HG03521 (cell line): ENCODE results near the gene CLEC4G.
A peak's percentile ranks its signal among the peaks of the same experiment; 100 is the strongest.

Source experiments
- ATAC-seq: cut with Tn5 transposase; IDR thresholded peaks from one replicate; pipeline ENCODE4 v1.9.1; 2021; ENCODE audit warnings: mild to moderate bottlenecking, moderate library complexity; ENCODE audit not compliant: unreplicated experiment

CLEC4G gene

DNA sequence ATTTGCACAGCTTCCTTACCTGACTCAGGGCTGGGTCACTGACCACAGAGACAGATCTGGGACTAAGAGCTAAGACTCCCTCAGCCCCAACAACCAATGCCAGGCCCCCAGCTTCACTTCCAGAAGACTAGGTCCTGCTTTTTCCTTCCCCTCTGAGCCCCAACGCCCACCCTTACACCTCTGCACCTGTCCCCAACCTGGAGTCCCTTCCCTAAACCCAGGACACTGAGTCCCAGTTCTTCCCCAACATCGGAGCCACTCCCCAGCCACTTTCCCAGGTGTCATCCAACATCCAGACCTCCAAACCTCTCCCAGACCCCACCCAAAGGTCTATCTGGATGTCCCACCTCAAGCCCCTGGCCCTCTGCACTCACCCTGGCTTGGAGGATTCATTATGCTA is 32.9 kb downstream of the CLEC4G start:
- no peak for ATAC-seq

GRCh38 chr19:7698583-7698982 is 33.3 kb downstream of the CLEC4G start:
- no peak for ATAC-seq

DNA sequence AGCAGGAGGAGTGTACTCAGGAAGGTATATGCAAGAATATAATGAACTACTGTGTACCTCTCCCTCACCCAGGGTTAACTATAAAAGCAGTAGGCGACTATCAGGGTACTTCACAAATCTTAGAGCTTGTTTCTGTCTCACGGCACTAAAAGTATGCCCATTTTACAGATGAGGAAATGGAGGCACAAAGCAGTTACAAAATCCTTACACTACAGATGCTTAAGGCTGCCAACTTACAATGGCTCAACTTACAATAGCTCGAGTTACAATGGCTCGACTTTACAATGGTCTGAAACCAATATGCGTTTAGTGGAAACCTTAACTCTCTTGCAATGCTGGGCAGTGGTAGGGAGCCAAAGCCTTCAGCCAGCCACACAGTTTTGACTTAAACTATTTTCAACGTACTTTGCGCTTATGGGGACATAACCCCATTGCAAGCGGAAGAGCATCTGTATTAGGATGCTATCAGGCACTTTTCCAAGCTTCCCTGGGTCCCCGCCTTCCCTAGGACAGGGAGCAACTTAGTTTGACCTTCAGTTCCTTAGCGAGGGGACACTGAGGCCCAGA is 34.1 kb downstream of the CLEC4G start:
- ATAC-seq = no peak

- ATAC-seq = no peak
These were observed 37.4 kb downstream of the CLEC4G start for GRCh38 chr19:7694499-7694898.

- no peak for ATAC-seq
These were observed 39.4 kb downstream of the CLEC4G start for GRCh38 chr19:7692417-7693088.

- no peak for ATAC-seq
These were observed 40.4 kb downstream of the CLEC4G start for GRCh38 chr19:7691497-7691896.

DNA sequence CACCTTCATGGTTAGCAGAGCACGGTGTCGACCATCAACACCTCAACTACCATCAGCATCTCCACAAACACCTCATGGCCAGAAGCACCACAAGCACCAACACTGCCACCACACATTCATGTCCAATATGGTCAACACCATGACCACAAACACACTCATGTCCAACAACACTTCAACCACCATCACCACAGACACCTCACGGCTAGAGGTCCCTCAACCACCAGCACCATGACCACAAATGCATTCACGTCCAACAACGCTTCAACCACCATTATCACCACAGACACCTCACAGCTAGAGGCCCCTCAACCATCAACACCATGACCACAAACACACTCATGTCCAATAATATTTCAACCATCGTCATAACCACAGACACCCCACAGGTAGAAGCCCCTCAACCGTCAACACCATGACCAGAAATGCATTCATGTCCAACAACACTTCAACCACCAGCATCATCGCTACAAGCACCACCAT is 41.1 kb downstream of the CLEC4G start:
- no peak for ATAC-seq

- ATAC-seq = no peak
These were observed 42.7 kb downstream of the CLEC4G start for GRCh38 chr19:7689165-7689564.

GRCh38 chr19:7687177-7687576 is 44.7 kb downstream of the CLEC4G start:
- no peak for ATAC-seq

DNA sequence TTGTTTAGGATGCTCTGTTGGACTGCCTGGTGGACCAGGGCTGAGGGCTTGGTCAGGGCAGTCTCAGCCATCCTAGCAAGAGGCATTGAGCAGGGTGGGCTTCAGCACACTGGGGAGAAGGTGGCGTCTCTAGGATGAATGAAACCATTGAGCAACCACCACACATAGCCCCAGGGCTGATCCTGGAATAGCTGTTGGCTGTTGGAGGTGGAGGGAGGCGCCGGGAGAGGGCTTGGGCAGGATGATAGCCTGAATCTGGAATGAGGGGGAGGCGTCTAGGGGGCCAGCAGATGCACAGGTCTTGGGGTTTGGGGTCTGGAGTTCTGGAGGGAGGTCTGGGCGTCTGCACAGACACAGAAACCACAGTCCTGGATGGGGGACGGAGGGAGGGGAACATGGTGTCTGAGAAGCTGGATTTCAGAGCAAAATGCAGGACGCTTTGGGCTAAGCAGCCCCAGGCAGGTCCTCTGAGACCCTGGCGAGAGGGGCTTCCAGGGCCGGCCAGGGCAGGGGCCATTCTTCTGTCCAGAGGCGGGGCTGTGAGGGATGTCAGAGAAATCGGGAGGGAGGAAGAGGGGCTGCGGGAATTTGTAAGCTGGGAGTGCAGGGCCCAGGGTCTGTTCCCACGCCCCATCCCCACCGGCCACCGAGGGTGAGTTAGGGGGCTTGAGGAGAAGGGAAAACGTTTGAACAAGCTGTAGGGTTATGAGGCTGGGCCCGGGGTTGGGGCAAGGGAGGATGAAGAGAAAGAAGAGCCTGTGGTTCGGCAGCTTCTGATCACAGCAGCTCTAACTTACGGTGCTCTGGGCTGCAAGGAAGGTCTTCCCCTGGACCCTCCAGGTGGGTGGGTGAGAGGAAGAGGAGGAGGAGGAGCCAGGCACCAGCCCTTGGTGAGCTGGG is 46.1 kb downstream of the CLEC4G start:
- no peak for ATAC-seq

GRCh38 chr19:7682175-7682855 is 49.6 kb downstream of the CLEC4G start:
- no peak for ATAC-seq

DNA sequence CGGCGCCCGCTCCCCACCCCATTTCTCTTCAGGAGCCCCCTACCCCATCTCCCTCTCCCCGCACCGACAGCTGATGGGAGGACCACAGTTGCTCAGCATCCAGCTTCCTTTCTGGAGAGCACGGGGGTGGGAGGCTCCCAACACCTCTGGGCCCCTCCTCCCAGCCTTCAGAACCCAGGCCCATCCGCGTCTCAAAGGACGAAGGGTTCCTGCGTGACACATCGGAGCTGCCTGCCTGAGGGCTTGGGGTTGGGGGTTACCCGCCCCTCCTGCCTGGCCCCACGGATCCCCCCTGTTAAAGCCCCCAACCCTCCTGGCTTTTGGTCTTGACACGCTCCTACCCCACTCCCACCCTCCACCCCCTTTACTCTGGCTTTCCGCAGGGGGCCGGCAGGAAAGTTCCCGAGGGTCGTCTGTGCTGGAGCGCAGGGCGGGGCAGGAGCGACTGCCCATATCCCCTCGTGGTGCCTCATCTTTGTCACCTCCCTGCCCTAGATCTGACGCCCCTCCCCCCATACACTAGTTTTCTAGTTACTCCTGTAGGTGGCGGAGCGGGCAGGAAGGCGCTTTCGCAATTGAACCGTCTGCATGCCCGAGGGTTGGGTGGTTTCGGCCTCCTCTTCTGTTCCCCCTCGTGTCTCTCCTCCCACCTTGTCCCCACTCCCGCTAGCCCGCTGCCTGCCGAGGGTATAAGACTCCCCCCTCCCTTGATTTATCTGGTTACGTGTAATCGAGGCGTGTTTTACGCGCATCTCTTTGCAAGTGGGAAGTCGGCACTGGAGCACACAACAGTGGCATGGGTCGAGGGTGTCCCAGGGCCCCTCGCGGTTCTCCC is 50.4 kb downstream of the CLEC4G start:
- ATAC-seq = no peak

DNA sequence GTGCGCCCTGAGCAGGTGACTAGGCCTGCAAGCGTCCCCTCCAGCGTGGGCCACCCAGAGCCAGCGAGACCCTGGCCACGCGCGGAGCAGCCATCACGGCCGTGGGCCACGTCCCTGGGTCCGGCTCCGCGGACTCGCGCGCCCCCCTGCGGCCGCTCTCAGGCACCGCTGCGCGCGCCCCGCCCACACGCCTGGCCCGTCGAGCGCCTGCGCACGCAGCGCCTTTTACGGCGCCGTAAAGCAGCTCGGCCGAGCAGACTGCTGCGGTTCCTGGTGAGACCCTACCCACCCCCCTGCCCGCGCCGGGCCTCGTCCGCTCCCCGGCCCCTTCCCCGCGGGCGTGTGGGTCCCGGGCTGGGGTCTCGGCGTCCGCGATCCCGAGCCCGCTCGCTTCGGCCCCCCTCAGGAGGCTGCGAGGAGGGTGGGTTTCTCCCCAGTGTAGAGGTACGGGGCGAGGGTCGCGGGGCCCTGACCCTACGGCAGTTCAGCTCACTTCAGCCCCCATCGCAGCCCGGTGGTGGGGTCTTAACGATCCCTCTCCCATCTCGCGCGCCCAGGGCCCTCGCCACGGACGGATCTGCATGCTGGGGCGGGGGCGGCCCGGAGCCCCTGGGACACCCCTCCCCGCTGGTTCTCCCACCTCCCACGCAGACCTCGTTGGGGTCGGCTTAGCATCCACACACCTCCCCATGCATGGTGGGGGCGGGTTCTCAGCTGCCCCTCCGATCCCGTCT is 51.1 kb downstream of the CLEC4G start, which contains the start of gene TRAPPC5:
TRAPPC5 (plus strand) TSS at position 228 of the 734 bp plus-strand sequence. CDS start 1,421 bp downstream, outside the sequence.
- peak; percentile 63 for ATAC-seq

GRCh38 chr19:7679771-7680605 is 51.9 kb downstream of the CLEC4G start:
- ATAC-seq = no peak

DNA sequence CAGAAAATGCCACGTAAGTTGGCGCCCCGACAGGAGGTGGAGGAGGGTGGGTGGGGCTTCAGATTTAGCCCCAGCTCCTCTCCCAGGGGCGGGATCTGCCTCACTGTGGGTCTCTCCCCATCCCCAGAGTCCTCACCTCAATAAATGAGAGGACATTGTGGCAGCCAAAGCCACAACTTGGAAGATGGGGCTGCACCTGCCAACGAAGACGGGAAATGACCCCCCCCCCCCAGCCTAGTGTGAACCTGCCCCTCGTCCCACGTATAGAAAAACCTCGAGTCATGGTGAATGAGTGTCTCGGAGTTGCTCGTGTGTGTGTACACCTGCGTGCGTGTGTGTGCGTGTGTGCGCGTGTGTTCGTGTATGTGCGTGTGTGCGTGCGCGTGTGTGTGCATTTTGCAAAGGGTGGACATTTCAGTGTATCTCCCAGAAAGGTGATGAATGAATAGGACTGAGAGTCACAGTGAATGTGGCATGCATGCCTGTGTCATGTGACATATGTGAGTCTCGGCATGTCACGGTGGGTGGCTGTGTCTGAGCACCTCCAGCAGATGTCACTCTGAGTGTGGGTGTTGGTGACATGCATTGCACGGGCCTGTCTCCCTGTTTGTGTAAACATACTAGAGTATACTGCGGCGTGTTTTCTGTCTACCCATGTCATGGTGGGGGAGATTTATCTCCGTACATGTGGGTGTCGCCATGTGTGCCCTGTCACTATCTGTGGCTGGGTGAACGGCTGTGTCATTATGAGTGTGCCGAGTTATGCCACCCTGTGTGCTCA is 52.7 kb downstream of the CLEC4G start:
- no peak for ATAC-seq
